ENCODE results near the gene MT1M.
A peak's percentile ranks its signal among the peaks of the same experiment; 100 is the strongest.

MT1M gene

DNA sequence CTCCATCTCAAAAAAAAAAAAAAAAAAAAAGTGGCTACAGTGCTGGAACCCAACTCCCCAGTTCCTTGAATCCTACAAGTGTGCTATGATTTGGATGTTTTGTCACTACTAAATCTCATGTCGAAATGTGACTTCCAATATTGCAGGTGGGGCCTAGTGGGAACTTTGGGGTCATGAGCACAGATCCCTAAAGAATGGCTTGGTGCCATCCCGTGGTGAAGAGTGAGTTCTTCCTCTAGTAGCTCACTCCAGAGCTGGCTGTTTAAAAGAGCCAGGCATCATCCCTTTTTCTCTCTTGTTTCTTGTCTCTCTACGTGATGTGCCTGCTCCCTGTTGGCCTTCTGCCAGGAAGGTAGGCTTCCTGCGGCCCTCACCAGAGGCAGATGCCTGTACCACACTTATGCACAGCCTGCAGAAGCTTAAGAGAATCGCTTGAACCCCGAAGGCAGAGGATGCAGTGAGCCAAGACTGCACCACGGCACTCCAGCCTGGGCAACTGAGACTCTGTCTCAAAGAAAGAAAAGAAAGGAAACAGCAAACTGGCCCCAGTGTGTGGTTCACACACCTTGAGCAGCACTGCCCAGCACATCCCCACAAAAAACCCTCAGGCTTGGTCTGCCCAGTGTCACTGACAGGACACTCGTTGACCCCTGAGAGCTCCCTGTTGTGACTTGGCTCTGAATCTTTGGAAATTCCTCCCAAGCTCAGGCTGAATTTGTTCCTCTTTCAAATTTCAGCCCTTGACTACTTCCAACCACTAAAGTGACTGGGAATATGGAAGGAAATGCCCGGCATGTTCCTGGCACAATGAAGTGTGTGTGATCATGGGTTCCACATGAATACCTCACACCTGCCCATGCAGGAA lies 3.7 kb upstream of the MT1M start:
- no peak for DNase-seq (ENCODE audit: low read depth)

- no peak for DNase-seq (ENCODE audit: low read depth)
These were observed 2.9 kb upstream of the MT1M start for GRCh38 chr16:56629531-56629930.

- no peak for DNase-seq (ENCODE audit: low read depth)
These were observed 2.3 kb upstream of the MT1M start for GRCh38 chr16:56630134-56630533.

DNA sequence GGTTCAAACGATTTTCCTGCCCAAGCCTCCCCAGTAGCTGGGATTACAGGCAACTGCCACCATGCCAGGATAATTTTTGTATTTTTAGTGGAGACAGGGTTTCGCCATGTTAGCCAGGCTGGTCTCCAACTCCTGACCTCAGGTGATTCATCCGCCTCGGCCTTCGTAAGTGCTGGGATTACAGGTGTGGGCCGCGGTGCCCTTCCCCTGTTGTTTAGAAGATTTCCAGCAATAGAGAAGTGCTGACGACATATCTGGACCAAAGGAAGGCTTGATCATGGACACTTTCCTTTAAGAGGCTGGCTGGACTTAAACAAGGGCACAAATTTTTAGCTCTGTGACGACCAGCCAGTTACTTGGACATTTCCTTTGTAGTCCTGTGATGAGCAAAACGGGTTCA lies 1.3 kb upstream of the MT1M start:
- no peak for DNase-seq (ENCODE audit: low read depth)

GRCh38 chr16:56631832-56632155 lies 665 bp upstream of the MT1M start:
- no peak for DNase-seq (ENCODE audit: low read depth)

DNA sequence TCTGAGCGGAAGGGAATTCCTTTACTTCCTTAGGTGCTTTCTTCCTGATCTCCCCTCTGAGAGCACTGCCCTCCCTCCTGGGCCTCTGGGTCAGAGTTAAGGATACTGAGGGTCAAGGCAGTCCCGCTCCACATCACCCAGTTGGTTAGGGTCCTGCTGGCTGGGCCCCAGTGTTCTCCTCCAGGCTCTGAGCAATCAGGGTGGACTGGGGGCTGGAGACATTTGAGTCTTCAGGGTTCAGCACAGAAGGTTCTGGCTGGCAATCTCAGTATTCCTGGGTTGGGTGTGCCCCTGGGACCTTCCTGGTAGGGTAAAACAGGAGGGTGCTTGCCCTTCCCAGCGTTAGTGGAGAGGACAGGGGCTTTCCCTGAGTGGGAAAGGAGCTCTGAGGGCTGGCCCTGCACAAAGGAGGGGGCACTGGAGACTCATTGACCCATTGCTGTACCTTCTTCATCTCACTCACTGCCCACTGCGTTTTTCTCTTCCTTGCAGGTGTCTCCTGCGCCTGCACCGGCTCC lies 448 bp downstream of the MT1M start:
- DNase-seq (ENCODE audit: low read depth), result no peak

DNA sequence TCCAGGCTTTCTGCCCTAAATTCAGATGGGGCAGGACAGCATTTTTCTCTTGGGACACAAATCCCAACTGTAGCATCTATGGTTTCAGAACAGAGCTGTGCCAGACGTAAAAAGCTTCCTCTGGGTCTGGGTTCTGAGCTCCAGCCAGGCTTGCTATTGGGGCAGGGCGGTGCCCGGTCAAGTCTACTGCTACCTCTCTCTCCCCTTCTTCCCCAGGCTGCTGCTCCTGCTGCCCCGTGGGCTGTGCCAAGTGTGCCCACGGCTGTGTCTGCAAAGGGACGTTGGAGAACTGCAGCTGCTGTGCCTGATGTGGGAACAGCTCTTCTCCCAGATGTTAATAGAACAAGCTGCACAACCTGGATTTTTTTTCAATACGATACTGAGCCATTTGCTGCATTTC lies 1.1 kb downstream of the MT1M start:
- DNase-seq (ENCODE audit: low read depth), result no peak

GRCh38 chr16:56634715-56635440 lies 2.4 kb downstream of the MT1M start:
- DNase-seq (ENCODE audit: low read depth), result no peak

DNA sequence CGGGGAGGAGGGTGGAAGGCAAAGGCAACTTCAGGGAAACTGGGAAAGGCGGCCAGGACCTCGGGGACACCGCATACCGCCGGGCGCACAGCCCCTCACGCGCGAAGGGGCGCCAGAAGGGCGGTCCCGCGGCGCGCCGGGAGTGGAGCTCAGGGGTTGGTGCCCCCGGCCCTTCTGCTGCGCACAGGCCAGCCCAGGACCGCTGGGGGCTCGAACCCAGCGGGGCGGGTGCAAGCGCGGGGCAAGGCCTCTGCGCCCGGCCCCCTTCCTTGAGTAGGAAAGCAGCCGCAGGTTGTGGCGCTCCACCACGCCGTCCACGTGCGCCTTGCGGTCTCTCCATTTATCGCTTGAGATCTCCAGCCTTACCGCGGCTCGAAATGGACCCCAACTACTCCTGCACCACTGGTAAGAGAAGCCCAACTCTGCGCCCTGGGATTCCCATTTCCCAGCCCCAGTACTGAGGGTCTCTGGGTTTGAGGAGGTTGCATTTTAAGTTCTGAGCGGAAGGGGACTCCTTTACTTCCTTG lies 3.0 kb downstream of the MT1M start:
- DNase-seq (ENCODE audit: low read depth), result no peak

DNA sequence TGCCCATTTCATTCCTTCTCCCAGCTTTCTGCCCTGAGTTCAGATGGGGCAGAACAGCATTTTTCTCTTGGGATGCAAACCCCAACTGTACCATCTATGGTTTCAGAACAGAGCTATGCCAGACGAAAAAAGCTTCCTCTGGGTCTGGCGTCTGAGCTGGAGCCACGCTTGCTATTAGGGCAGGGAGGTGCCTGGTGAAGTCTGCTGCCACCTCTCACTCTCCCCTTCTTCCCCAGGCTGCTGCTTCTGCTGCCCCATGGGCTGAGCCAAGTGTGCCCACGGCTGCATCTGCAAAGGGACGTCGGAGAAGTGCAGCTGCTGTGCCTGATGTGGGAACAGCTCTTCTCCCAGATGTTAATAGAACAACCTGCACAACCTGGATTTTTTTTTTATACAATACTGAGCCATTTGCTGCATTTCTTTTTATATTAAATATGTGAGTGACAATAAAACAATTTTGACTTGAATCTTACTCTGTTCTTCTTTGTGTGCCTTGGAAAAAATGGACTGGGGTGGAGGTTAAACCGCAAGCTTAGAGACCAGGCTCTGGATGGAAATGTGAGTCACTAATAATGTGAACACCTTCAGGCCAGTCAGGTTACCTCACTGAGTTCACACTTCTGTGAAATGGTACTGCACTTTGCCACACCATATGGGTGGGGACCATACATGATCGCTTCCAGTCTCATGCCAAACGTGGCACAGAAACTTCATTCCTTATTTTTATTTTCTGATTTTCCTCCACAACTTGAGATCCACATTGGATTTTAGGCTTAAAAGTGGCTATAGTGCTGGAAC lies 4.4 kb downstream of the MT1M start:
- no peak for DNase-seq (ENCODE audit: low read depth)

GRCh38 chr16:56637814-56638750 lies 5.6 kb downstream of the MT1M start, which contains the start of gene MT1A:
Gene MT1A (plus strand): TSS chr16:56638666. CDS start chr16:56638739, 73 bp downstream.
- no peak for DNase-seq (ENCODE audit: low read depth)

- no peak for DNase-seq (ENCODE audit: low read depth)
These were observed 6.6 kb downstream of the MT1M start for GRCh38 chr16:56639045-56639444.

DNA sequence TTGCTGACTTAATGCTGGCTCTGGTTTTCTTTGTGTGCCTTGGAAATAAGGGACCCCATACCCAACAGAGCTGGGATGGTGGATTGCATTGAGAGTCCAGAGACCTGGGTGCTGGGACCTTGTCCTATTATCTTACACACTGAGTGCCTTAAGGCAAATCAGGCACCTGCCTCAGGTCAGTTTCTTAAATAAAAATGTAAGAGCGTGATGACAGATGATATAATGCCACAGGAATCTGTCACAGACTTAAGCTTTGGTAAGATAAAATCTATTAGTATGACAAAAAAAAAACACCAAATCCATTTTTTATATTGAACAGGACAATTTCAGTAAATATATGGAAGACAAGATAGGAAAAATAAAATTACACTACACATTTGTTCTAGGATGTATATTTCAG lies 7.6 kb downstream of the MT1M start:
- no peak for DNase-seq (ENCODE audit: low read depth)

DNA sequence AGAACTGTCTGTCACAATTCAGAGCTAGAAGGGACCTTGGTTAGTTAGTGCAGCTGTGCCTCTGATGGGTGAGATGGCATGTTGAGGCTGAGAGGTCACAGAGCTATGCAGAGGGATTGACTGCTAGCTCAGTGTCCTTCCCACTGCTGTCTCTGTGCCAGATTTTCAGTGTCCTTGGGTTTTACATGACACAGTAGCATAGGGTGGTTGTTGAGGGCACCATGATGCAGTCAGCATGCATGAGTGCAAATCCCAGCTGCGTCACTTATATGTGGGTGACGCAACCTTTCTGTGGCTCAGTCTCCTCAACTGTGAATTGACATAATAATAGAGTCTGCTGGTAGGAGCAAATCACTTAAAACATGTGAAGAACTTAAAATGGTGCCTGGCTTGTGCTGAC lies 8.7 kb downstream of the MT1M start:
- DNase-seq (ENCODE audit: low read depth), result no peak

- DNase-seq (ENCODE audit: low read depth), result peak; percentile 69
These were observed 10.8 kb downstream of the MT1M start for GRCh38 chr16:56643080-56643778.

DNA sequence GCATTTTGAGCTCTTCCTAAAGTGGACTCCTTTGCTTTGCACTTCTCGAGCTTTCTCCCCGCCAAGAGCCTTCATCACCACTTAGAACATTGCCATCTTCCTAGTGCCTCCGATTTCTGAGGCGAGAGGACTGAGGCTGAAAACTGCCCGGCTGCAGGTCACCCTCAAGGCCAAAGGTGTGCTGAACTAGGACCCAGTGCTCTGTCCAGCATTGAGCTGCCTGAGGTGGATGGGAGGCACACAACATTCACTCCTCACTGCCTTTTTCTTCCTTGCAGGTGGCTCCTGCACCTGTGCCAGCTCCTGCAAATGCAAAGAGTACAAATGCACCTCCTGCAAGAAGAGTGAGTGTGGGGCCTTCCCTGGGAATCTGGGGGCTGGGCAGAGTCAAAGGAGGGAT lies 11.4 kb downstream of the MT1M start:
- DNase-seq (ENCODE audit: low read depth), result no peak

- no peak for DNase-seq (ENCODE audit: low read depth)
These were observed 12.9 kb downstream of the MT1M start for GRCh38 chr16:56645311-56645710.

DNA sequence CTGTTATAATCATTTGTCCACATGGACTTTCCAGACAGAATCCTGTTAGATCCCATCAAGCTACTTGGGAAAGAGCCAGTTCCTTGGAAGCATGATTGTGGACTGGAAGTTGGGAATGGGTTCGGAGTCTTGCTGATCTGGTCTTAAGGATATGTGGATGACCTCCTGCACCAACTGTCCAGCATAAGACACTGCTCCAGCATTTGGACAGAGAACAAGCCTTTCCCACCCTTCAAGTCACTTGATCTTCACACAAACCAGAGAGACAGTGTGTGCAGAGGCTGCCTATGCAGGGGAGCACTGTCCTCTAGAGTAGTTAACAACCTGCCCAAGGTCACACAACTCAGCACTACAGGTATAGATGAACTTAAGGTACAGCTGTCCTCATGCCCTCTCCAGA lies 13.4 kb downstream of the MT1M start:
- no peak for DNase-seq (ENCODE audit: low read depth)

GRCh38 chr16:56647641-56648431 lies 15.4 kb downstream of the MT1M start:
- DNase-seq (ENCODE audit: low read depth), result no peak

- DNase-seq (ENCODE audit: low read depth), result no peak
These were observed 16.8 kb downstream of the MT1M start for GRCh38 chr16:56649271-56649670.
